ENCODE results near the gene TTC17.

GRCh38 chr11:43410394-43410793 lies 51.7 kb downstream of the TTC17 start:
- no peak for TF ChIP-seq CTCF (IDR thresholded peaks at IDR 0.05)
- no peak for TF ChIP-seq POLR2A (IDR thresholded peaks at IDR 0.05)
- TF ChIP-seq POLR2AphosphoS5 (IDR thresholded peaks at IDR 0.05) = no peak
